Vagina (tissue), 2 donors: Measurements from ENCODE around the gene CUL4A.

Experiments
- POLR2A ChIP-seq, 2 donors: fragments of 450-650 bp; IDR thresholded peaks; one replicate each; pipeline ENCODE4 v1.6.1; 2017; ENCODE audit warnings: antibody characterized with exemption in 2 of 2, mild to moderate bottlenecking in 2 of 2, moderate library complexity in 2 of 2
- POLR2AphosphoS5 ChIP-seq, 2 donors: sonication (generic); formaldehyde crosslinking; IDR thresholded peaks; one replicate each; pipeline ENCODE4 v1.9.0; 2017; ENCODE audit warnings: antibody characterized with exemption in 2 of 2, mild to moderate bottlenecking in 2 of 2, low read depth in 1 of 2; ENCODE audit not compliant: insufficient read depth in 1 of 2
- TF ChIP-seq, protein P1 (sequence below), 3 experiments: fragments of 450-650 bp in 2 of 3; fragments of 200-600 bp in 1 of 3; sonication (generic) in 1 of 3; IDR thresholded peaks; one replicate each; pipeline ENCODE4 v1.5.1; 2017 to 2019; ENCODE audit warnings: antibody characterized with exemption in 3 of 3, mild to moderate bottlenecking in 2 of 3, moderate library complexity in 2 of 3

GRCh38 chr13:113225515-113225914 is 16.1 kb downstream of the CUL4A start:
- TF ChIP-seq, protein P1, sequence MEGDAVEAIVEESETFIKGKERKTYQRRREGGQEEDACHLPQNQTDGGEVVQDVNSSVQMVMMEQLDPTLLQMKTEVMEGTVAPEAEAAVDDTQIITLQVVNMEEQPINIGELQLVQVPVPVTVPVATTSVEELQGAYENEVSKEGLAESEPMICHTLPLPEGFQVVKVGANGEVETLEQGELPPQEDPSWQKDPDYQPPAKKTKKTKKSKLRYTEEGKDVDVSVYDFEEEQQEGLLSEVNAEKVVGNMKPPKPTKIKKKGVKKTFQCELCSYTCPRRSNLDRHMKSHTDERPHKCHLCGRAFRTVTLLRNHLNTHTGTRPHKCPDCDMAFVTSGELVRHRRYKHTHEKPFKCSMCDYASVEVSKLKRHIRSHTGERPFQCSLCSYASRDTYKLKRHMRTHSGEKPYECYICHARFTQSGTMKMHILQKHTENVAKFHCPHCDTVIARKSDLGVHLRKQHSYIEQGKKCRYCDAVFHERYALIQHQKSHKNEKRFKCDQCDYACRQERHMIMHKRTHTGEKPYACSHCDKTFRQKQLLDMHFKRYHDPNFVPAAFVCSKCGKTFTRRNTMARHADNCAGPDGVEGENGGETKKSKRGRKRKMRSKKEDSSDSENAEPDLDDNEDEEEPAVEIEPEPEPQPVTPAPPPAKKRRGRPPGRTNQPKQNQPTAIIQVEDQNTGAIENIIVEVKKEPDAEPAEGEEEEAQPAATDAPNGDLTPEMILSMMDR (IDR thresholded peaks at IDR 0.05), result no peak
- TF ChIP-seq POLR2A (IDR thresholded peaks at IDR 0.05) (no peak), POLR2AphosphoS5 (IDR thresholded peaks at IDR 0.05; ENCODE audit: insufficient read depth in 1 of 2, low read depth in 1 of 2) (no peak)
